Measurements from ENCODE around the gene RSAD1.

Gene RSAD1

DNA sequence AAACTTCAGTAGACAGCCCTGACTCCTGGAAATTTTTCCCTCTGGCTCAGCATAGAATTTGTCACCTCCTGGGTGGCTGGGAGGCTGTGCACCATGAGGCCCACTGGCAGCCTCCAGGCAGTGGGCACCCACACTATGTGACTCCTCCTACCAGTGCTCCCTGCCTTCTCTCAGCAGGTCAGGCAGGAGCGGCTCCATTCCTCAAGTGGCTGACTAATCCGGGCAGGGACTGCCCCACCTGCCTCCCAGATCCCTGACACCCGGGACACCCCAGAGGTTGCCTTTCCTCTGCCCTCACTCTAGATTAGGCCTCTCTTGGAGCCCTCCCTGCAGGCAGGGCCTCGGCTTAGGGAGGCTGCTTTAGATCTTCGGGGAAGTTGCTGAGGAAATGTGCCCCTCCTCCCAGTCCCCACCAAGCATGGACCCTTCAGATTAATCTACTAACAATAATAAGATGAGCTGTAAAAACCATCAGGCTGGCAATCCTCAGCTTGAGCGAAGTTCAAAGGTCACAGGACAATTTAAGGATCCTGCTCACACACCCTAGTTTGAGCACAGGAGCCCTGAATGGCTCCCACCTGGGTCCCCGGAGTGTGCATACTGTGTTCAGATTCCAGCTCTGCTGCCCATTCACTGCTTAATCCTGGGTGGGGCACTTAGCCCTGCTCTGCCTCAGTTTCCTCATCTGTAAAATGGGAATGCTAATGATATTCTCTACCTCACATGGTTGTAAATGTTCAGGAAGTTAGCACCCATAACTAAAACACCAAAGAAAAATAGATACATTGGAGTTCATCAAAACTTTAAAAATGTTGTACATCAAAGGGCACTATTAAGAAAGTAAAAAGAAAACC lies 19.6 kb downstream of the RSAD1 start:
- DNase-seq: no peak

DNA sequence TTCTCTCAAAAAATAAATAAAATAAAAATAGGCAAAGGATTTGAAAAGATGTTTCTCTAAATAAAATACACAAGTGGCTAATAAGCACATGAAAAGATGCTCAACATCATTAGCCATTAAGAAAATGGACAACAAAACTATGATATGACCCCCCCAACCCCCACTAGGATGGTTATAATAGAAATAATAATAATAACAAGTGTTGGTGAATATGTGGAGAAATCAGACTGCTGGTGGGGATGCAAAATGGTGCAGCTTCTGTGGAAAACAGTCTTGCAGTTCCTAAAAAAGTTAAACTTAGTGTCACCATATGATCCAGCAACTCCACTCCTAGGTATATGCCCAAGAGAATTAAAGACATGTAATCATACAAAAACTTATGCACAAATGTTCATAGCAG lies 20.6 kb downstream of the RSAD1 start:
- no peak for DNase-seq

DNA sequence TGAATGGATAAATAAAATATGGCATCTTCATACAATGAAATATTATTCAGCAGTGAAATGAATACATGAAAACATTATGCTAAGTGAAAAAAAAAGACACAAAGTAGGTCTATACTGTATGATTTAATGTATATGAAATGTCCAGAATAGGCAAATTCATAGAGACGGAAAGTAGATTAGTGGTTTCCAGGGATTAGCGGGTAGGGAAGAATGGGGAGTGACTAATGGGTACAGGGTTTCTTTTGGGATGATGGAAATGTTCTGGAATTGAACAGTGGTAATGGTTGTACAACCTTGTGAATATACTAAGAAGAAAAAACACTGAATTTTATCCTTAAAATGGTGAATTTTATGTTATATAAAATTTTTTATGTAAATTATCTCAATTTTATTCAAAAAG lies 21.1 kb downstream of the RSAD1 start:
- DNase-seq: no peak

DNA sequence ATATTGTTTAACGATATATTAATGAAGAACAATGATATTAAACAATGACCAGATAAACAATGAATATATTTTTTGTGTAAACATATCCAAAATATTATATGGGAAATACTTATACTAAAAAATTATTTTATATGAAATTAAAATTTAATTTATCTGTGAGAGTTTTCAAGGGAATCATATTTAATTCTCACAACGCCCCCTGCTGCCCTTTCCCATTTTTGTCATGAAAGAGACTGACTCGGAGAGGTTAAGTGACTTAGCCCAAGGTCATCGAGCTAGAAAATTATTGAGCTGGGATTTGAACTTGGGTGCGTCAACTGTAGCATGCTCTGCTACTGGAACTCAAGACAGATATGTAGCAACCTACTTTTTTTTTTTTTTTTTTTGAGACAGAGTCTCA lies 22.4 kb downstream of the RSAD1 start:
- DNase-seq: peak; percentile 20

DNA sequence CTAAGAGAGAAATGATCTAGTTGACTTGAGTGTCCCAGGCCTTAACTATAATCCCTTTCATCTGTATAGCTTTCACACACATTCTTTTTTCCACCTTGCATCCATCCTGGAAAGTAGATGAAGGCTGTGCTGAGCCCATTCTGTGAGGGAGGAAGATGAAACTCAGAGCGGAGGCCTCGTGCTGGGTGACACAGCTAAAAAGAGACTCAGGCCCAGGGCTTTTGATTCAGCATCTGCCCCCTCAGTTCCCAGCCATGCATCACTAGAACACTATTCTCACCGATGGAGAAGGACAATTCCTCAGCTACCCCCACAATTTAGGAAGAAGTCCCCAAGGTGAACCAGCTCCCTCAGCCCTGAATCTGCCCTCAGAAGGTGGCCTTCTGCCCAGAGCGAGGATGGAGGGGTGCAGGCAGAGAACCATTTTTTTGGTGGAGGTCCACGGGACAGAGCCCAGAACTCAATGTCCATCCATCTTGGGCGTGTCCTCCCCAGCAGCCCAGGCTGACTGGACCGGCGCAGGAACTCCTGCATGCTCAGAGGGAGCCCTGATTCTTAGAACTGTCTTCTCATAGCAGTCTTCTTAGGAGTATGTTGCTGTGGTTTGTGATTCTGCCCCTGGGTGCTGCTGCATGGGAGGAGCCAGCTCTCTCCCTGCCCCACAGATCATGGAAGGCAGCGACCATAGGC lies 23.8 kb downstream of the RSAD1 start:
- DNase-seq: no peak

DNA sequence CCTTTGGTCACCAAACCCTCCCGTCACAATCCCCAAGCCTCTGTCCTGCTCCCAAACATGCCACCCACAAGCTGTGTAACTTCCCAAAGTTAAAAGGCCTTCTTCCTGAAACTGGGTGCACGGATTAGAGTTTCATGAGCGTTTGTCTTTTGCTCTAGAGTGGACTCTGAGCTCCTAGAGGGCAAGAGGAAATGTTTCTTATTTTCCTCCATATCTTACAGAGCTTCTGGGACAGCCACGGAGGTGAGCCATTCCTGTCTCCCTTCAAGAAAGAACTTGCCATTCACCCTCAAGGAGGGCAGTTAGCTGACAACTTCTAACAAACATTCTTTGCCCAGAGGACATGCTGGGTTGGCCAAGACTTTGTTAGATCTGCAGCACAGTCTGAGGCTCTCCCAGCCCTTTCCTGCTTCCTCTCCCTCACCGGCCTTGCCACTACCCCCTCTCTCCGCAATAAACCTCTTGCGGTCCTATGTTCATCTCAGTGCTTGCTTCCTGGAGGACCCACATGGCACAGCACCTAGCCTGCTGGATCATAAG lies 27.0 kb downstream of the RSAD1 start:
- DNase-seq: no peak

DNA sequence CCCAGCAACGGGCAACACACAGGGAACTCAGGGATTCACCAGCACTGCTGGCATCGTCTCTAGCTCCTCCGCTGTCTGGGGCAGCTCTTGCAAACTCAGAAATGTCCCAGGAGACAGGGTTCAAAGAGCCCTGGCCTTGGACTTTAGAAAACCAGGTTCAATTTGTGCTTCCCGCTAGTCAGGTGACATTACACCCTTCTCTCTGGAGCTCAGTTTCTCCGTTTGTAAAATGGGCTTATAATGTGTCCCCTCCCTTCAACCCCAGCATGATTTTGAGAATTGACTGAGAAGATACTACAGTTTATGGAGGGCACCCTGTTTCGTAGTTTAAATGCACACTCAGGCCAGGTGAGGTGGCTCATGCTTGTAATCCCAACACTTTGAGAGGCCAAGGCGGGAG lies 27.6 kb downstream of the RSAD1 start:
- DNase-seq: no peak

DNA sequence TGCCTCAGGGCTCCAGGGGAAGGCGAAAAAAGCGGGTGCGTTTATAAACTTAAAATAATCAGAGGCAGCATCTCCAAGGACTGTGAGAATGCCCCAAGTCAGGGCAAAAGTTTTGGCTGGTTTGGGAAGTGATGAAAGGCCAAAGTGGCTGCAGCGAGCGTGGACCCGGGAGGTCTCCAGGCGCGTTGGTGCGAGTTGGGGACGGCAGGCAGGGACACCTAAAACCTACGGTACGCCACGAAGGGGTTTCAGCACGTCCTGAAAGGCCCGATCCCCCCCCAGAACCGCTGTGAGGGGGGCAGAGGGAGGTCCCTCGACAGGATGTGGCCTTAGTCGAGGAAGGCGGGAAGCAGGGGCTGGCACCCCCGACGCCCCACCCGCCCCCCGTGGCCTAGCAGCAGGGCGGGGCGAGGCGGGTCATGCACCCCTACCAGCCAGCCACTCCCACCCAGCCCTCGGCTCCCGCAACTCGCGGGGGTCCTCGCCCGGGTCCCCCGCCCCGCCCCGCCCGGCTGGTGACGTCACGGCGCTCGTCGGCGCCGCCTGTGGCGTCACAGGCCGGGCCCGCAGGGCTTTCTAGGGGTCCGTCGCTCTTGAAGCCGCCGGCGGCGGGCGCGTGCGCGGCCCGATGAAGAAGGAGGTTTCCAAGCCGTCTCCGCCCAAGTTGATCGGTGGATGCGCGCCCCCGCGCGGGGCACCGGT lies 29.4 kb downstream of the RSAD1 start, which contains the start of gene MYCBPAP:
TSS of gene MYCBPAP (plus strand) at position 569 of the 702 bp plus-strand sequence. CDS start 236 bp downstream, outside the sequence.
- DNase-seq: no peak

DNA sequence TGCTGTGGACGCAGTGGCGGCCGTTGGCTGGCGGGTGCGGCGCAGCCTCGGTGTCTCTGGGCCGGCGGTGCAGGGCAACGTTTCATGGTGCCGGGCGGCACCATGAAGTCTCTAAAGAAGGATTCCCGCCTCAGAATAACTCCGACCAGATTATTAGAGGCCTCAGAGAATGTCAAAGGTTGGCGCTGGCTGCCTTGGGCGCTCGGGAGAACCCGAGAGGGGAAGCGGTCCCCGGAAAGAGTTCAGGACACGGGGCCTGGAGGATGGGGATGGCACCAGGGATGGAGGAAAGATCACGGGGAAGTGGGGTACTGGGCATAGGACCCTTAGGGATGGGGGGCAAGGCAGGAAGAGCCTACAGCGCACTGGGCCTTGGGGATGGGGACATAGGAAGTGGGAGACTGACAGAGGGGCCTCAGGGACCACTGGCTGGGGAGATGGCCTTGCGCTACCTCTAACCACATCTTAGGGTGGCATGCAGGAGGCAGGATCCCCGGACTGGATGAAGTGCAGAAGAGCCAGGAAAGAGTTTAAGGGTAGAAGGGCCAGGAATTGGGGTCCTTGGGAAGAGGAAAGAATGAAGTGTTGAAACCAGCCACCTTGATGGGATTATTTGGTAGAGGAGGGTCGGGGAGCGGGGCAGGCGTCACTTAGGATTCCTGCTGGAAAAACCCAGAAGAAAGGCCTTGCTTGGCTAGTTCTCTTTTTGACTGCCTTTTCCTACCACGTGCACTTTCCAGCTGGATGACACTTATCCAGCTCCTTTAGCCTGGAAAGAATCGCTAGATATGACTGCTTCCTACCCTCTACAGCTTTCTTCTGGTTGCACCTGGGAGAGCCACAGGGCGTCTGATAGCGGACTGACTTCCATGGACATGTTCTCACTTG lies 30.2 kb downstream of the RSAD1 start:
- peak; percentile 41 for DNase-seq

DNA sequence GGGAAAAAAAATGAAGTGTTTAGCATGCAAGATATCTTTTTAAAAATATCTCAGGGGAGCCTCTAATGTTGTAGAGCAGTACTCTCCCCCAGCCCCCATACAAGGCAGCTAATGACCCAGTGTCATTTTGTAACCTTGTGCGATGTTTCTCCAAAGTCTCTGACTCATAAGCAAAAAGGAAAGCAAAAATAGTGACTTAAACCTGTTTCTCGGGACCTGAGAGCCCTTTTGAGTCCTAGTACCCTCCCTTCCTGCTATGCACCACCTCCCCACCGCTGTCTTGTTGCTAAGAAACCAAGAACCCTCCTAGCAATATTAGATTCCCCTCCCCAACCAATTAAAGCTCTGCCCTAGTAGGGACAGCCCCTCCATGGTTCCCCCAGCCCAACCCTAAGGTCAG lies 32.4 kb downstream of the RSAD1 start:
- DNase-seq: no peak

DNA sequence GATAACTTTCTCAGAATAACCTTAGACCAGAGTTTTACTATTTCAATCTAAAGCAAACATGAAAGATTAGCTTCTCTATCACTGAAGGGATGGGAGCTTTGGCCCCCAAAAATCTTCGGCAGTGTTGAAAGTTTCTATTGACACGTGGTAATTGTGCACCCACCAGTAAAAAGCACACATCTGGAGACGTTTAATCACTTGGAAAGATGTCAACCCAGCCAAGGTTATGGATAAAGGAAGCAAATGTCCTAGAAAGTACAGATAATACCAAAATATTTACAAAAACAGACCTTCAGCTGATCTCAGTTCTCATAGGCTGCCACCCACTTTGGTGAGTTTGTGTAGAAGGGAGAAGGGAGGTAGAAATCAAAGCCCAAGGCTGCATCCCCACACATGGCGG lies 34.8 kb downstream of the RSAD1 start:
- DNase-seq: no peak

DNA sequence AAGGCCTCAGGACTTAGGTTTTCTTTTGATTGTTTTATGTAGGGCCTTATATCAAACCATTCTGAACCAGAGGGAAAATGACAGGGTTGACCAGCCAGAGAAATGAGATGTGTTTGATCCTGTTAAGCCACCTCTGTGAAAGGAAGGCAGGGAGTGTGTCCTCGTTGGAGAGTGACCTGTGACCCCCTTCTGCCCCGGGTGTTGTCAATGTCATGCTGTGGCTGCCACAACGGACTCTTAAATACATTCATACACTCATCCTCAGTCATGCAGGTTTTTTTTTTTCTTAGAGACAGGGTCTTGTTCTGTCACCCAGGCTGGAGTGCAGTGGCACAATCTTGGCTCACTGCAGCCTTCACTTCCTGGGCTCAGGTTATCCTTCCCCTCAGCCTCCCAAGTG lies 35.7 kb downstream of the RSAD1 start:
- no peak for DNase-seq

DNA sequence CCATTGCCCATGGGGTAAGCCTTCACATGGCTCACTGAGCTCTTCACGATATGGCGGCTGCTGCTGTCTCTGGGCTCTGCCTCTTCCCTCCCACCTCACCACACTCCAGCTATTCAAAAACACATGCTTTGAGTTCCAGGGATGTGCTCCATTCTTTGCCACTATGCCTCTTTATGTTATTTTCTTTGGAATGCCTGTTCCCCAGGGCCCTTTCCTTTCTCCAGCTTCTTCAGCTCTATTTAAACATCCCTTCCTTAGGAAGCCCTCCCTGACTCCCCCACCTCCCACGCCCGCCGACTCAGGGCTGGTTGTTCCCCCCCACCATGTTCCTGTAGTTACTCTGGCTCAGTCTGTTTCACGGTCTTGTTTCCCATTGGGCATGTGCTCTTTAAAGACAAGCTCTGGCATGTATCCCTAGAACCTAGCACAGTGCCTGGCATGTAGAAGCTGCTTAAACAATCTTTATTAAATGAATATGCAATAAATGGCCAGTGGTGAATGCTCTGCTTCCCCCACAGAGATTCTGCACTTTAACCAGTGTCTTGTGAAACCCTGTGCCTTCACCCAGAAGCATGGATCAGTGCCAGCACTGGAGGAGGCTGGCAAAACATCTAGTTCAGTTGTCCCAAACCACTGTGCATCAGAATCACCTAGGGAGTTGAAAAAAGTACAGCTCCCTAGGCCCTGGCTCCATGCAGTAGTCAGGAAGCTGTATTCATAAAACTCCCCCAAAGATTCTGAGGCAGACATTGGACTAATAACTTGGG lies 36.5 kb downstream of the RSAD1 start:
- no peak for DNase-seq

DNA sequence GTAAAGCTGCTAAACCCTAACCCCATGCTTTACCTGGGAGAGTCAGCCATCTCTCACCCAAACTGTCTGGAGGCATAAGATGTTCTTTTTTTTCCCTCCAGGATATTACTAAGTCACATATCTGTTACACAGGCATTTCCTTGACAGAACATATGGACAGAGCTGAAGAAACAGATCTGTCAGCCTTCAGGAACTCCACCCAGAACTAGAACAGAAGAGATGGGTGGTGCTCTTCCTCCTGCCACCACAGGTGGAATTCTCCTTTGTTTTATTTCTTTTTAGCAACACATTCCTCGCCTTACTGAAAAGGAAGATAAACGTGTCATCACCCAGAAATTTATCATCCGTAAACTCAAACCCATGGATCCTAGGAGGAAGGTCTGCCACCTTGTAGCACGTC lies 38.4 kb downstream of the RSAD1 start:
- DNase-seq: no peak

DNA sequence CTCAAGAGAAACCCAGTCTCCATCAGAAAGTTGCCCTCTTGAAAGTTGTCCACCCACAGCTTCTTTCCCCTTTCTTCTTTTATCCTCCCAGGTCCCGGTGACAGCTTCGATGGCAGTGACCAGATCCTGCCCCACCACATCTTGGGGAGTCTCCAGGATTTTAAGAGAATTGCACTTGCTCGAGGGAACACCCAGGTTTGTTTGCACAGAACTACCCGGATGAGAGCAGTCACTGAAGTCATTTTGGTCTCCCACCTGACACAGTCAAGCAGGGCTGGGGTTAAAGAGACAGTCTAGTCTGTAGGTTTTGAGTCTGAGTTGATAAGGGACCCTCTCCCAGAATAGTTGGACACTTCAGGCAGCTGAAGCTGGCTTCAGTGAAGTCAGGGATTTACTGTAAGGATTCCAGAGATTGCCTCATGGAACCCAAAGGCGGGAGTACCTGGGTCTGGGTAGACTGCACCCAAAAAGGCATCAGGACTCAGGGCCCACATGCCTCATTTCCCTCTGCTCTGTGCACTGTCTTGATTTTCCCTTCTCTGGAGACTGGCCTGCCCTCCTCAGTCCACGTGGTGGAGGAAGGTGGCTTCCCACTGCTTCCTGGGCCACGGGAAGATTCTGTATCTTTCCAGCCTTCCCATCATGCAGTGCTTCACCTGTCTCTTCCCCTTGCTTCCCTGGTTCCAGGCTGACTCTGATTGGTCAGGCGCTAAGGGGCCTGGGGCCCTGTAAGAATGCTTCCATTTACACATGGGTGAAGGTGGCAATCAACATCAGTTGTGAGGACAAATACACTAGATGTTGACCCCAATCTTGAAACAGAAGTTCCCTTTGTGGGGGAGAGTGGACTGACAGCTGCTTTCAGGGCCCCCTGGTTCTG lies 39.1 kb downstream of the RSAD1 start:
- no peak for DNase-seq

DNA sequence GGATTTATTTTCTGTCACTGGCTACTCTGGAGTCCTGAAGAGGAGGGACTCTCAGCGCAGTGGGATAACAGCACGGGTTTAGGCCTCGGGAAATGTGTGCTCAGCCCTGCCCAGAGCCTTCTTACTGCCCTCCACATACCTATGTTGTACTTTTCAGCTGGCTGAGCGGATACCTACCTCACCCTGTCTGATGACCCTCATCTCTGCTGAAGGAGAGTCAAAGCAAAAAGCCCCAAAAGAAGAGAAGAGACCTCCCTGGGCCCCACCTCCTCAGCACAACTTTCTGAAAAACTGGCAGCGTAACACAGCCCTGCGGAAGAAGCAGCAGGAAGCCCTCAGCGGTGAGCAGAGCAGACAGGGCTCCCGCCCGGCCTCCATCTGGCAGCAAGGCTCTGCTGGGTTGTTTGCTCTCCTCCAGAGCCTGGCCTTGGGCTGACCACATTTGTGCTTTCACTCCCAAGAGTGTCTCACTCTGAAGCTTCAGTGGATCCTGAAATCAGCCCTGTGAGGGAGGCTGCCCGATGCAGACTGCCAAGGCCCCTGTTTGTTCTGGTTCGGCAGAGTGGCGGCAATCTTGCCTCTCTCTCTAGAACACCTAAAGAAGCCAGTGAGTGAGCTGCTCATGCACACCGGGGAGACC lies 39.8 kb downstream of the RSAD1 start:
- no peak for DNase-seq

DNA sequence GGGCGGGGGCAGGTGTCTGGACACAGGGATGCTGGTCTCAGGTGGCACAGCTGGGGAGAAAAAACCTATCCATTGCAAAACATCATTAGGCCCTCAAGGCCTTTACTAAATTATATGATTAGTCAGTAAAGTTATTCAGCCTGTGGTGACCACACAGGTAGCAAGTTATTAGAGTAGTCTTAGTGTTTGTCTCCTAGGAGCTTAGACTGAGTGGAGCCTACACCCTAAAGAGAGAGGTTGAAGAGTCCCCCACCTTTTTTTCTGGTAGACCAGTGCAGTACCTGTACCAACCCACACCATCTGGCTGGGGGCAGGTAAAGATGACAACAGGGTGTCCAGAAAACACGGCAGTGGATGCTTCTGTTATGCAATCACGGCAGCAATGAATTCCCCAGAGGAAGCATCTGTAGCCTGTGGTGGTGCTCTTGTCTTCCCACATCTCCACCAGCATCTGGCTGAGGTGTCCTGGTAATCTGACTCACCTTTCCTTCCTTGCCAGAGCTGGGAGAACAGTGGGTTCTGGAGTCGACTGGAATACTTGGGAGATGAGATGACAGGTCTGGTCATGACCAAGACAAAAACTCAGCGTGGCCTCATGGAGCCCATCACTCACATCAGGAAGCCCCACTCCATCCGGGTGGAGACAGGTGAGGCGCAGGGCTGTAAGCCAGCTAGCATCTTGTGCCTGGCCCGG lies 40.6 kb downstream of the RSAD1 start:
- DNase-seq: no peak

DNA sequence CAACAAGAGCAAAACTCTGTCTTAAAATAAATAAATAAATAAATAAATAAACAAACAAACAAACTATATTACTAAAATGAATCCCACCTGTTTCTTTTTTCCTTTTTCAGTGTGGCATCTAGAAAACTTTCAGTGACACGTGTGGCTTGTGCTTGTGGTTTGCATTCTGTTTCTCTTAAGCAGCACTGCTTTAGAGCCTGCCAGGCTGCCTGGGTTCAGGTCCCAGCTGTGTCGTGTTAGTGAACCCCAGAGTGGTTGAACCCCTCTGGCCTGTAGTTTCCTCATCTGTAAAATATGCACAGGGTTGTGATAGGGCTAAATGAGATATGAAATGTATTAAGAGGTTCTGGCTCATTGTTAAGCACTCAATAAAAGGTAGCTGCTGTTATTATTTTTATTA lies 41.8 kb downstream of the RSAD1 start:
- DNase-seq: no peak

DNA sequence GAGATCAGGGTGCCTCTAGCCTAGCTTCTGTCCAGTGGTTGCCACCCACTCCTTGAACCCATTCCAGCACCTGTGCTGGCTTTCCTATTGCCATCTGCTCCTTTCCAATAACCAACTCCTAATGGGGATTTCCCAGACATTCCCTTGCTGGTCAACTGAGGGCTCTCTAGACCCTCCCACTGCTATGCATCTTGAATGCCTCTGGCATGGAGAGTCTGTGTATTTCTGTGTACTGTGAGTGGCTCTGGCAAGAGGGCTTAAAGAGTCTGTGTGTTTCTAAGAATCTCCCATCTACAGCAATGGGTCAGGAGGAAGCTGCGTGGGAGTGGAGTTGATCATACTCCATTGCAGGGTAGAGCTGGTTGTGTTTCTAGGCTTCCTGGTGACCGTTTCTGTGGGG lies 42.9 kb downstream of the RSAD1 start:
- DNase-seq: no peak

All from NCI-H526 treated with DMSO at 0.1 percent for 48 hours (cell line).